Measurements from ENCODE around the gene LMNB1. TPM values are rescaled to one million over a fixed set of nuclear protein-coding genes. Genes with fewer than 3 reads are reported as not detected.
A peak's percentile ranks its signal among the peaks of the same experiment; 100 is the strongest.

LMNB1 gene
- total and polyA plus RNA-seq, 12 donors, result 0.78 to 14.7 (median 1.4) TPM

DNA sequence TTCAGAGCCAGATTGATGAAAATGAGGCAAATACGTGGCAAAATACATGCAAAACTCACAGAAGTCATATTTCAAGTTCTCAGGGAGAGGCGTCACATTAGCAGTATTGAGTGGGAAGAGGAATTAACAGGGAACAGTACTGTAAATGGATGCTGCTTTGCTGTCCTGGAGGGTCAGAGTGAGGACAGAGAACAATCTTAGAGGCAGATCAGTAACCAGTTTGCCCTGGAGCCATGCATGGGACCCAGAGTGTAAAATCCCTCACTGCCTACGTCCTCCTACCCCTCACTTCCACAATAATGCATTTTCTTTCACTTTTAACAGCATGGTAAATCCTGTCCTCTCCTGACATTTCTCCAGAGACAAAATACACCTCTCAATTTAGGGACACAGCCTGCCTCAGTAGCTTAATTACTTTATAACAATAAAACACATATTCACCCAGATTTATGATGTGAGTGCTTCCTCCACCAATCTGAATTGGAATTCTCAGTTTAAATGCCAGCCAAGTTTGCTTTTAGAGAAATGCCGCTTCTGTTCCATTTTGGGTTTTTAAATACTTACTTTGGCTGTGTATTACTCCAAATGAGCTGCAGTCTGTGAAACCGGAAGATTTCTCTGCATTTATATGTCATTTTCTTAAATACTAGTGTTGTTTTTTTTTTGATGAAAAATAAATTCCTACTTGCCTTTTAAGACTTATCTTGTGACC, 70.0 kb downstream of the LMNB1 start:
- H3K4me1 ChIP-seq, result peaks cover 2 to 62% (median 44%) of the 10 kb centered on the region in 9 donors
- H3K4me3 ChIP-seq, result no peak overlapping the region
- H3K36me3 ChIP-seq, result no peaks in the 10 kb centered on the region
- ATAC-seq, result peak in 1 of 8 donors; percentile 35
- H3K9me3 ChIP-seq, result no peaks in the 10 kb centered on the region
- intact Hi-C loops (cut with DNase I), result loop anchor here in 2 of 10 donors (5.0 kb wide), 2 partner anchors 185 to 190 kb away; partner anchors contain the start of gene MARCHF3 (in 1 of the 2)
- no peak for DNase-seq
- 78 to 81% methylated on average over 5 of the region's 5 CpGs for WGBS, 2 donors
- H3K27me3 ChIP-seq, result no peaks in the 10 kb centered on the region
- no peak for TF ChIP-seq CTCF (IDR thresholded peaks at IDR 0.05)
- peak overlapping the region in 8 of 10 donors; percentile 14 to 70 (median 56) for H3K27ac ChIP-seq

- TF ChIP-seq CTCF (IDR thresholded peaks at IDR 0.05), result no peak
- Histone ChIP-seq H3K4me1 (peaks cover 2 to 68% (median 50%) of the 10 kb centered on the region in 9 donors), H3K36me3 (no peaks in the 10 kb centered on the region), H3K27ac (peak overlapping the region in 8 of 10 donors; percentile 37 to 70 (median 60)), H3K9me3 (no peaks in the 10 kb centered on the region), H3K27me3 (no peaks in the 10 kb centered on the region), H3K4me3 (no peak overlapping the region)
- ATAC-seq, result peak in 5 of 8 donors; percentile 15 to 47 (median 17)
- WGBS, 2 donors, result 73 to 78% methylated on average over 4 of the region's 4 CpGs
- no peak for DNase-seq
- intact Hi-C loops (cut with DNase I), result loop anchor here in 2 of 10 donors (5.0 kb wide), 2 partner anchors 185 to 190 kb away; partner anchors contain the start of gene MARCHF3 (in 1 of the 2)
These were observed 70.5 kb downstream of the LMNB1 start for GRCh38 chr5:126847456-126847820.

DNA sequence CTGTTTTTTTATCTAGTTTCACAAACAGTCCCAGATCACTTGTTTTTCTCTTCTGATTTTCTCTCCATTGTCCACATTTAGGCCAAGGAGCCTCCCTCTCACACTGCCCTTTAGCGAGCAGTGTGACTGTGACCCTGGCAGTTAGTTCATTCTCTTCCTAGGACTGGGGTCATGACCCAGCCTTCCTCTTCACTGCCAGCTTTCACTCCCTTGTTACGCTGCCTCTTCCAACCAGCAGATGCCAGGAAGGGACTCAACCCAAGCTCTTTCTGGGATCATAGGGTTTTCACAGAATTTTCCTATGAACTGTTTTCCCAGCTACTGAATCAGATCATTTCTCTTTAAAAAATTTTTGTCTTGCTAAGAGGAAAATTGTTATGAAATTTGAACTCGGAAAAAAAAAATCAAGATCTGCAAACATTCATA, 70.9 kb downstream of the LMNB1 start:
- intact Hi-C loops (cut with DNase I), result loop anchor here in 3 of 10 donors (2.0 to 5.0 kb wide), 3 partner anchors 183 to 189 kb away; partner anchors contain the start of gene MARCHF3 (in 2 of the 3)
- Histone ChIP-seq H3K4me1 (peaks cover 2 to 72% (median 52%) of the 10 kb centered on the region in 9 donors), H3K27me3 (no peaks in the 10 kb centered on the region), H3K4me3 (no peak overlapping the region), H3K36me3 (no peaks in the 10 kb centered on the region), H3K27ac (peak overlapping the region in 8 of 10 donors; percentile 37 to 70 (median 62)), H3K9me3 (no peaks in the 10 kb centered on the region)
- ATAC-seq (peak in 5 of 8 donors; percentile 11 to 63 (median 29)), DNase-seq (no peak)
- 47 to 64% methylated on average over 3 of the region's 3 CpGs for WGBS, 2 donors
- TF ChIP-seq CTCF (IDR thresholded peaks at IDR 0.05), result no peak

- Histone ChIP-seq H3K27me3 (no peaks in the 10 kb centered on the region), H3K27ac (peak overlapping the region in 9 of 10 donors; percentile 25 to 70 (median 45)), H3K4me1 (peaks cover 2 to 76% (median 52%) of the 10 kb centered on the region in 9 donors), H3K4me3 (no peak overlapping the region), H3K9me3 (no peaks in the 10 kb centered on the region), H3K36me3 (no peaks in the 10 kb centered on the region)
- TF ChIP-seq CTCF (IDR thresholded peaks at IDR 0.05), result no peak
- intact Hi-C loops (cut with DNase I), result loop anchor here in 3 of 10 donors (2.0 to 5.0 kb wide), 3 partner anchors 183 to 189 kb away; partner anchors contain the start of gene MARCHF3 (in 2 of the 3)
- peak in 2 of 8 donors; percentile 5 to 26 for ATAC-seq
- DNase-seq, result no peak
- 73 to 76% methylated on average over 8 of the region's 8 CpGs for WGBS, 2 donors
These were observed 71.3 kb downstream of the LMNB1 start for GRCh38 chr5:126848253-126848652.
